SHP77 treated with DMSO at 0.1 percent for 48 hours (cell line): Measurements from ENCODE around the gene RAP1A.
"Not testable (repeated sequence)": the region's sequence is repeated elsewhere in the genome, so short reads cannot be mapped to it uniquely, and the experiment has no call there.

ENCODE experiments used
- DNase-seq: peaks from one replicate; lab custom pipeline; 2025; lab: John Stamatoyannopoulos, UW

Gene RAP1A

DNA sequence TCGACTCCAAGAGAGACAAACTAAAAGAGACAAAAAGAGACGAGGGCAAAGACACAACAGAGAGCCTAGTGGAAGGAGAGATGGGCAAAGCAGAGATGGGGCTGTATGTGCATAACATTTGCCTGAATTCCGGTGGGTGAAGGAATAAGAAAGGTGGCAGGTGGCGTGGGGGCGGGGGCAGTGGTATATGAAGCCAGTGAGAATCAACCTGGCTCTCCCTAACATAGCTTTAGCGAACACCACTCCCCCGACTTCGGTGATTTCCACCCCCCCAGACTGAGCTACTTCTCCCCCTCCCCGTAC lies 118.5 kb downstream of the RAP1A start:
- DNase-seq: no peak

DNA sequence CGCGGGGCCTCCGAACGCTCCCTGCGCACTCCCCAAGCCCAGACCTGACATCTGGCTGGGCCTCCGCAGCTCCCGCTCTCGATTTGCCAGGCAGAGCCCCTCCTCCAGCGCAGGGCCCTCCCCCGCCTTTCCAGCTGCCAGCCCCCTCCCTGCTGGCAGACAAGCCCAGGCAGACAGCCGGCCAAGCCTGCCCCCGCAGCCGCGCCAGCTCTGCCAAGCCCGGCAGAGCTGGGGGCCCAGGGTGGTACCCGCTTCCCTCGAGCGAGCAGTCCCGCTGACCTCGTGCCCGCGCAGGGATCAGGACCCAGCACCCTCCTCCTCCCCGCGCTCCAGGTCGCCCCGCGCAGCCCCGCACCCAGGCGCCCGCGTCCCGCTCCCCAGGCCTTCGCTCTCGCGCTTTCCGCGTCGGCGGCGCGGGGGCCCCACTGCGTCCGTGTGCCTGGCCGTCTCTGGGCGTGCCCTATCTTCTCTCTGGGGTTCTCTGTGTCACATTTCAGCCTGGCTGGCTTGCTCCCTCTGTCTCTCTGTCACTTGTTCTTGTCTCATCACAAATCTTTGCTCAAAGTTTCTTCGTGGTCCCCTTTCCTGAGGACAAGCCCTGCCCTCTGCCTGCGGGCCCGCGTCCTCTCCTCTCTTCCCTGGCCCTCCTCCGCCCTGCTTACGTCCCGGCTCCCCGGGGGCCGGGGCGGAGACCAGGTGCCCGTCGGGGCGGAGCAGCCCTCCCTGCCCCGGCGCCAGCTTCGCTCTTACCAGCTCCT lies 119.0 kb downstream of the RAP1A start:
- peak; percentile 24 for DNase-seq

DNA sequence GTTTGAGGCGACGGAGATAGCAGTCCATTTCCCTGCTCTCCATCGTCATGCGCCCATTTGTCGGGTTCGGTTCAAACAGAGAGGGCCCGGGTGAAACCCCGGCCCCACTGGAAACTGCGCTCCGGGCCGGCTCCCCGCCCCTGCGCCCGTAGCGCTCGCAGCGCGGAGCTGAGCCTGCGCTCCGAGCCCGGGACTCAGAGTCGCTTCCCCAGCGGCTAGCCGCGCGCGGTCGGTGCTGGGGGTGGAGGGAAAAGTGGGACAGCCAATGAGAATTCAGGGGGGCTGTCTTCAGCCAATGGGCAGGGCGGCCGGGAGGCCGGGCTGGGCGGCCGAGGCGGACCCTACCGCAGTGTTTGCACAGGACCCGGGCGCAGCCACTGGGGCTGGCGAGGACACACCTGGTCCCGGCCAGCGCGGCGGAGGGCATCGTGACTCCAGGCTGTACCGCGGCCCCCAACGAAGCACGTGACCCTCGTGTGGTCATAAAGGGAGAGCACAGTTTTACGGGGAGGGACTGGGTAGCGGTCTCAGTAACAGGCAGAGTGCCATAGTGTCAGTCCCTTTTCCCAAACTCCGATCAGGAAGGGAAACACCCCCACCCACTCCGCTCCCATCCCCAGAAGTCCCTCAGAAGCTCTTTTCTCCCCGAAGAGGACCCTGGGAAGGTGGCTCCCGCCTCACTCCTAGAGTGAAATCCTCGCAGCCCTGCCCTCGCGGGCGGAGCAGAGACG lies 119.8 kb downstream of the RAP1A start, which contains the start of gene INKA2:
TSS of gene INKA2 (minus strand) at position 202 of the 731 bp plus-strand sequence. CDS start at position 49, 153 bp downstream.
- DNase-seq: peak; percentile 86

DNA sequence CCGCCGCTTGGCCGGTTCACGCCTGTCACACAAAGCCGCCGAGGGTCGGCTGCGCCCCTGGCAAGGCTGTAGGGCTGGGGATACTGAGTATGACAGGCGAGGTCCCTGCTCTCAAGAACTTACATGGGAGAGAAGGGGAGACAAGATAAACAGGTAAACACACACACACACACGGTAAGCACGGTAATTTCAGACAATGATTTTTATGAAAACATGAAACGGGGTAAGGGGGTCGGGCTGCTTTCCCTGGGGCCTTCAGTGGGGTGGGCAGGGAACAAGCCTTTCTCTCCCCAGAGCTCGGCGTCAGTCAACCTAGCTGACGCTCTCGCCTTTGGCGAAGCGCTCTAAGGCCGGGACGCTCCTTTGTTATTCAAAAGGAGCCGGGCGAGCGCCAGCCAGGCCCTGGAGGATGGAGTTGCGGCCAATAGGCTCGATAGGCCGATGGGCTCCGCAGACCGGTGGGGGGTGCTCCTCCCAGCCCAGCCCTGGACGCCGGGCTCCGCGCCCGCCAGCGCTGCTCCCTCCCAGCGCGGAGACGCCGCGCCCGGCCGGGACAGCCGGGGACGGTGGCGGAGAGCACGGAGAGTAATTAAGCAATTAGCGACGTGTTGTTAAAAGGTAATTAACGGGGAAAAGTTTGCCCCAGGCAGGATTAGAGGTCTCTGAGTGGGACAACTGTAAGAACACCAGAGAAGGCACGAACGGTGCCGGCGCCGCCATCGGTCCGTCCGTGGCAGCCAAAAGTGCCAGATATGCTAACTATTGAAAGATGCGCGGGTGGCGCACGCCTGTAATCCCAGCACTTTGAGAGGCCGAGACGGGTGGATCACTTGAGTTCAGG lies 120.6 kb downstream of the RAP1A start:
- peak; percentile 16 for DNase-seq

DNA sequence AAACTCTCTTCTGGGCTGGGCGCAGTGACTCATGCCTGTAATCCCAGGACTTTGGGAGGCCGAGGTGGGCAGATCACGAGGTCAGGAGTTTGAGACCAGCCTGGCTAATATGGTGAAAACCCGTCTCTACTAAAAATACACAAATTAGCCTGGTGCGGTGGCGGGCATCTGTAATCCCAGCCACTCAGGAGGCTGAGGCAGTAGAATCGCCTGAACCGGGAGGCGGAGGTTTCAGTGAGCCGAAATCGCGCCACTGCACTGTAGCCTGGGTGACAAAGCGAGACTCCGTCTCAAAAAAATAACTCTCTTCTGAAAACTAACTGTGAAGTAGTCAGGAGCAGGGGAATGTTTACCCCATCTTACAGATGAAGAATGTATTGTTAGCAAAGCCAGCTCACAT lies 122.7 kb downstream of the RAP1A start:
- DNase-seq: not testable (repeated sequence)

DNA sequence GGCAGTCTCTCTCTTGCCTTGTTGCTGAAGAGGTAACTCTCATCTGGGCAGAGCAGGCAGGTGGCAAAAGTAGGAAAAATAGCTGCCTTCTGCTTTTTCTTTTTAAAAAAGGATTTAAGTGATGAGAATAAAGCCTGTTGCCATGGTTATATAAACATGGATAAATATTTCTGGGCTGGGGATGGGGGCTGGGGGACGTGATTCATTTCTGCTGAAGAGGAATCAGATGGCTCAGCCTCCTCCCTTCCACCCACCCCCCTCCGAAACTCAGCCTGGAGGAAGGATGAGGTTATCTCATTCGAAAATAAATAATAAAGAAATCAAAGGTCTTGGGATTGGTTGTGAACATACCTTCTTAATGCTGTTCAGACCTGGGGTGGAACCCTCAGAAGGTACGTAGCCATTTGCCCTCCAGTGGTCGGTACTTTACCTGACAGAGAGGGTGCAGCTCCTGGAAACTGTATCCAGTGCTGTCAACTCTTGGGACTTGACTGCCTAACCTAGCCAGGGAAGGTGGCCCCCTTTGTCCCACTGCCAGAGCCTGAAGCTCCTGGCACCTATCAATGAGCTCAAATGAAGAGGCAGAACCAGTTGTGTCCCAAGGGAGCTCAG lies 123.5 kb downstream of the RAP1A start:
- no peak for DNase-seq

DNA sequence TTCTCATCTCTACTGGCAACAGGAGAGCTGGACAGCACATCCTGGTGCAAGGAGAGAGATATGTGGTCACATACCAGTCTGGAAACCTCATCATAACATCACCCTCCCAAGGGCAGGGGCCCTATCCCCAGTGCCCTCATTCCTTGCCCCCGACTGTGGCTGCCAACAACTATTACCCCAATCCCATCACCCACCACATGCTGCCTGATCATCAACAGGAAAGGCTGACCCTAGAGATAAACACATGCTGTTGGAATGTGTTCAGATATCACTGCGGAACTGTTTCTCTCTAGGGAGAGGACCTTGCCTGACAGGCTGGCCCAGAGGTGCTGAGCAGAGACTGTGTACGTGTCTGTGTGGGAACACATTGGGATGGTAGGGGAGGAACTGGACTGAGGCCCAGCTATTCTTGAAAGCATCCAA lies 124.1 kb downstream of the RAP1A start:
- no peak for DNase-seq

DNA sequence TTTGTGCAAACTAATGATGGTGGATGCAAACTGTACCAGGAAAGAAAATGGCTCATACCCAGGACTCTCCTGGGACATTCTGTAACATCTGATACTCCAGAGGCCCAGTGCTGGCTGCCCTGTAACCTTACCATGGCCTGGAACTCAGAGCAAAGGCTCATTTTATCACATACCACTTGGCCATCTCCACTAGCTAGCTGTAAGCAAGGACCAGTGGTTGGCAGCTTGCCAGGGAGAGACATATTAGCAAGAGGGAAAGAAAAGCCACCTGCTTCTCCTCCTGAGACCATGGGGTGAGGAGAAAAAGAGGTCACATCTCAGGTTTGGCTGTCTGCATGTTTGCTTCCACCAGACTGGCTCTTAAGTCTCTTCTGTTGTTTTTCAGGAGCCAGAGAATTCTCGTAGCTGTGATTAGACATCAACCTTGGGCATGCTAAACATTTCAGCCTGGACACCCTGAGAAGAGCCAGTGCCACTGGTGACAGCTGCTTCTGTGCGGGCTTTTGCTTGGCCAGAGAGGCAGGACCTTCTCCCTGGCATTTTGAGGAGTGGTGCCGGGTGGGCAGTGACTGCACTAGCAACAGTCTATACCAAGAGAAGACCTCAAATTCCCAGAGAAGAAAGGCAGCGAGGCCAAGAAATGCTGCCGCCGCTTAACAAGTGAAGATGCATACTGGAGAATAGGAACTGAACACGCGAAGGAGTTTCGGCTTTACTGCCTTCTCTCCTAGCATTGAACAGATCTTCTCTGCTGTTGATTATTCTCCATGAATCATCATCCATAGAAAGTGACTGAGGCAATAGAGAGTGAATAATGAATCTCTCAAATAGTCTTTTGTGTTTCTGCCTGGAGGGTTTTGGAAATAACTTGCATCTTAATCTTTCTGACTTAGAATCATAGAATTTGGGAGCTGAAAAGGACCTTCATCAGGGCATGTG lies 126.4 kb downstream of the RAP1A start:
- DNase-seq: peak; percentile 21

DNA sequence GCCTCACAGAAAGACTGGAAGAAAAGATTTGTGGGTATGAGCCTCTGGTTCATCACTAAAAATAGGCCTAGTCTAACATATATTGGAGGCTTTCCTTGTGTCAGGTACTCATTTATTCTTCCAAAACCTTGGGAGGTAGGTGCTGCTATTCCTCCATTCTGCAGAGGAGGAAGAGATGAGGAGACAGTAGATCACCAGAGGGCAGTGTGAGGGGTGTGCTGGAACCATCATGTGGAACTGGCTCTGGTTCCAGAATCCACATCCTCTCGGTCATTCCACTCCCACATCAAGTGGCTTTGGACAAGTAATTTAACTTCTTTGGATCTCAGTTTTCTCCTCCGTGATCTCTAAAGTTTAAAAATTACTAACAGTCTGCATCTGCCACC lies 127.0 kb downstream of the RAP1A start:
- no peak for DNase-seq

DNA sequence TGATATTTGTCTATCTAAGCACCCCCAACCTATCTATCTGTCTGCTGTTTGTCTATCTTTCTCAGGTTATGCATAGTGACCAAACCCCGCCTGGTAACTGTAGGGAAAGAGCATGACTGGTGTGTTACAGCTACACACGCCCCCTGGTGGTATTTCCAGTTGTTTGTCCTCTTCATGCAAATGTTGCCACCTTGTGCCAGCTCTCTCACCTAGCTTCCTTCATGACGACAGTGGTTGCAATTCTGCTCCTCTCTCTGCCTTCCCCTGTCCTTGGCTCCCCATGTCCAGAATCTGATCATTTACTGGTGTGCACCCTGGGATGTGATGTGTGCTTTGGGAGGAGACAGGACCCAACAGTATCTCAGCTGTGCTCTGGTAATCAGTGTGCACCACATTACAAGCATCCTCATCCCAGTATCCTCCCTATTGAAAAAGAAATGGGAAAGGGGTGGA lies 127.7 kb downstream of the RAP1A start:
- DNase-seq: peak; percentile 35

DNA sequence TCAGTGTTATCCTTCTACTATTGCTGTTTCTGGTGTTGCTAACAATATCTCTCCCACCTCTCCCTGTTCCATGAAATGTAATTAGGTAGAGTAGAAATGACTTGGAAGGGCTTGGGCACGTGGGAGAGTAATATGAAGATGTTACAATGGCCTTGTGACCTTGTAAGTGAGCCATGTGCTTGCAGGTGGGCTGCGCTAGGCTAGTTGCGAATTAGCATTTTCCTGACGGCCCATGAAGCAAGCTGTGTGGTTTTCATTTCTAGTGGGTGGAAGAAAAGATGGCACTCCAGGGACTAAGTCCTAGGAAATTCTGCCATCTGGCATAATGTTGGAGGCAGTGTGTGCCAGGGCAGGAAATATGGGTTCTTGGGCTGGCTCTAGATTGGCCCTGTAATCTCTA lies 128.4 kb downstream of the RAP1A start:
- DNase-seq: no peak

DNA sequence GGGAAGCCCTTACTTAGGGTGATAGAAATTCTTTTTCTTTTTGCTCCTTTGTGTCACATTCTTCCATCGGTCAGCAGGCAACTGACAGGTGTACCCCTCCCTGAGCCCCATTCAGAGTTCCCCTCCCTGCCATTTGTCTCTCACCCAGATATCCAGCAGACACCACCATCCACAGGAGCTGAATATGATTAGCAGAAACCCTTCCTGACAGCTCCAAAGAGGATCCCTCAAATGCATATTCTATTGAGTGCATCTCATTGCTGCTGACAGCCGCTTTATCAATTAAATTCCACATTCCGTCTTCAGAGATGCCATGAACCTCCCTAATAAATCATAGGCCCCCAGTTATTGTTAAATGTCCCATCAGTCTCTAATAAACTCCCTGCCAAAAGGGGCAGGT lies 130.0 kb downstream of the RAP1A start:
- no peak for DNase-seq

DNA sequence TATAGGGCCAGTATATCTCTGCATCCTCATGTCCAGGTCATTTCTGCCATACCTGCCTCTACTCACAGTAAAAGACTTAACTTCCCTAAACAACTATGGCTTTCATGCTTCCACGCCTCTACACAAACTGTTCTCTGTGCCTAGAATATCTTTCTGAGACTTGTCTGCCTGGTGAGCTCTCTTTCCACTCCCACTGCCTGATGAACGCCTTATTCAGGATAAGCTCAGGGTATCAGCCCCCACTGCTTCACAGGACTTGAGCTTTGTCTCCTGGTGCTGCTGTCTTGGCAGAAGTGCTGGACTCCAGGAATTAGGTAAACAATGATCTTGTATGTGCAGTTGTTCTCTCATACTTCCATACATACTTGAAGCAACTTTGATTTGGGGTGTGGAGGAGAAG lies 131.3 kb downstream of the RAP1A start:
- DNase-seq: no peak

DNA sequence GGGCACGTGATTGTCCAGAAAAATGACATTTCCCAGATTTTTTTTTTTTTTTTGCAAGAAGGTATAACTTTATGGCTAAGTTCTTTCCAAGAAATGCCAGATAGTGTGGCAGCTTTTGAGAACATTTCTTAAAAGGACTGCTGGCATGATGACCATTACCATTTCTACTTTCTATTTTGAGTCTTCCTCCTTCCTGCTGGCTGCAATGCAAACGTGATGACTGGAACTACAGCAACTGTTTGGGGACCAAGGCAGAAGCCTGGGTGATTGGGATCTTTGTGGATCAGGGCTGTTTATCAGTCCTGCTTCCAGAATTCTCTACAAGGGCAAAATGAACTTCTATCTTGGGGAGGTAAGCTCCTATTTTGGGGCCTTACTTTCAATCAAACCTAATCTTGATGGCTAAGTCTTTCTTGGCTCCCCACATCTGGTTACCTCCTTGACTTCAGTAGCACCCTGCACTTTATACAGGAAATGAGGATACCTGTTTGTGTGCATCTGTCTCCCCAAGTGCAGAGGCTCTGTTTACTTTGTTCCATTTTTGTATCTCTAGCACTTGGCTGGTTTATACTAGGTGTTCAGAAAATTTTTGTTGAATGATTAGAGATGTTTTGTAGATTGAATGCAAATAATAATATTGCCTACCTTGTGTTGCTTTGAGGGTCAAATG lies 132.5 kb downstream of the RAP1A start:
- DNase-seq: no peak

DNA sequence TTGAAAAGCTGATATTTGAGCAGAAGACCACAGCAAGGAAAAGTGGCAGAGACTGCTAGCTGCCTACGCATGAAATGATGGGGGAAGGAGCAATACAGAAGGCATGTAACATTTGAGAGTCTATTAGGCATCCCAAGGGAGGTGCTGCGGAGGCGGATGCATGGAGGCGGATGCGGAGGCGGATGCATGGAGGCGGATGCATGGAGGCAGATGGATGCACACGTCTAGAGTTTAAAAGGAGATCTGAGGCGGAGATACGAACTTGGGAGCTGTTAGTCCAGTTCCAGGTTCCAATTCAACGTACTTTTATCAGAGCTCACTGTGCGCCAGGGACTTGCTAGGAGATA lies 135.4 kb downstream of the RAP1A start:
- DNase-seq: no peak

DNA sequence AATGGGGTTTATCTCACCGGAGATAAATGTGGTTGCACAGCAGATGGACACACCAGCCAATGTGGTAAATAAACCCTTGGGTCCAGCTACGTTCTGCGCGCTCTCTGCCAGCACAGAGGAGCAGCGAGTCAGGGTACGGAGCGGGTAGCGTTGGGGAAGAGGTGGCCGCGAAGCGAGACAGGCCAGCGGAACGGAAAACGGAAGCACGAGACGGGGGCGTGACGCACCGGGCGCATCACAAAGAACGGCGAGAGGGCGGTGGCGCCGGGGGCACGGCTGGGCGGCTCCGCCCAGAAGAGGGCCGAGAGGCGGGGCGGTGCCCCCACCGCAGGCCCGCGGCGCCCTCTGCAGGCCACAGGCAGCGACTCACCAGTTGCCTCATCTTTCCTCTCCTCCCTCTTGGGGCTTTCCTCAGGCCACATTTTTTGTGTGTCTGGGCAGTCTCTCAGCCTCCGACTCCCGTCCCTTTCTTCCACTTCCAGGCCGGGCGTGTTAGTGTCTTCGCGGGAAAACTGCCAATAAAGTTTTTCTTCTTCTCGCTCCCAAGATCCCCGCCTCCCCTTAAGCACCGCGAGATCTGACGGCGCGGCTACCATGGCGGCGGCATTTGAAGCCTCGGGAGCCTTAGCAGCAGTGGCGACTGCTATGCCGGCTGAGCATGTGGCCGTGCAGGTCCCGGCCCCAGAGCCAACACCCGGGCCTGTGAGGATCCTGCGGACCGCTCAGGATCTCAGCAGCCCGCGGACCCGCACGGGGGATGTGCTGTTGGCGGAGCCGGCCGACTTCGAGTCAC lies 135.9 kb downstream of the RAP1A start, which contains the start of gene DDX20:
TSS of gene DDX20 (plus strand) at position 571 of the 793 bp plus-strand sequence. CDS start at position 595, 24 bp downstream.
- peak; percentile 81 for DNase-seq

DNA sequence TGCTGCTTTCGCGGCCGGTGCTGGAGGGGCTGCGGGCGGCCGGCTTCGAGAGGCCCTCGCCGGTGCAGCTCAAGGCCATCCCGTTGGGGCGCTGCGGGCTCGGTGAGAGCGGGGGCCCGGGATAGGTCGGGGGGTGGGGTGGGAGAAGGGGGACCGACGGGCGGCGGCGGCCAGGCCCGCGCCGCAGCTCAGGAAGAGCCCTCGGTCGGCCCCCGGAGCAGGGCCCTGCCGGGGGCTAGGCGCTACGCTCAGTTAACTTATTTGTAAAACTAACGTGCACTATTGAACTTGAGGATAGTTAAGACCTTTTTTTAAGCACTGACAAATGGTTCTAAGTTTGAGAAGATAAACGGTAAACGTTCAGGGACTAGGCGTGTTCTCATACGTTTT lies 136.5 kb downstream of the RAP1A start:
- no peak for DNase-seq

DNA sequence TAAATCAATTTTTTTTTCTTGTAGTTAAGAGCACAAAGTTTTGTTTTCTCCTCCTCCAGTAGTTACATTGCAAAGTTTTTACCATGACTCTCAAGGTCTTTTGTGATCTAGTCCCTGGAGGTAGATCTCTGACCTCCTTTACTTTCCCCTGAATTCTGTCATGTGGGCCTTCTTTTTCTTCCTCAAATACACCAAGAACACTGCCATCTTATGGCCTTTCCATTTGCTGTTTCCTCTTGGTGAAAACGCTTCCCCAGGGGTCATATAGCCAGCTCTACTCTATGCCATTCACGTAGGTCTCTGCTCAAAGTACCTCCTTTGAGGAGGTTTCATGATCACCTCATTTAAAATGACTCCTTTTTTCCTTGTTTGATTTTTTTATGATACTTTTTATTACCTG lies 138.8 kb downstream of the RAP1A start:
- no peak for DNase-seq

DNA sequence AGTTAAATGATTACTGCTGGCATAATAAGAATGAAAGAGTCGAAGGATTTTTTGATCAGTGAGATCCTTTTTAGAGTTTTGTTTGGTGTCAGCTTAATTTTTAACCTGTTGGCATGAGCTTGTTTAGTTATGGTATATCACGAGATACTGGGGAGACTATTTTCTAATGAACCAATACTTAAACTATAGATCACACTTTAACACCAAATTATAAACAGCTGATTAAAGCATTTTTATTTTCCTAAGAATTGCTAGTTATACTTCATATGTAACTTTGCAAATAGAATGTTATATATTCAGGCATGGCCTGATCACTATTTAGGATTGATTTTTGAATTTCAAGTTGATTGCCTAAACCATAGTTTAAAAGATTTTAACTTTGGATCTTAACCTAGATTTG lies 142.1 kb downstream of the RAP1A start:
- DNase-seq: no peak

DNA sequence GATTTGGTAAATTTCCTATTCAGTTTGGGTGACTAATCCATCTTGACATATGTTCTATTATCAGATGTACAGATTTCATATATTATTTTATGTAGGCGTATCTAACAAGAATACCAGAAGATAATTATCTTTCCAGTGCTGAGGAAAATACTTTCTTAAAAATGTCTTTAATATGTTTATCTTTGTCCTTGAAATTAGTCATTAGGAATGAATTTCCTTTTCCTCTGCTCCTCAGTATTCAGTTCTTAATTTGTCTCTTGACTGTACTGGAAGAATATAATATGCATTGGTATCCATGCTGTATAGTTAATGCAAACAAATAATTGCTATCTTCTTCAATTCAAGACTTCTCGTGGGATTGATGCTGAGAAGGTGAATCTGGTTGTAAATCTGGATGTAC lies 142.7 kb downstream of the RAP1A start:
- no peak for DNase-seq
